ENCODE results near the gene A1BG. TPM values are rescaled to one million over a fixed set of nuclear protein-coding genes. Genes with fewer than 3 reads are reported as not detected.
A peak's percentile ranks its signal among the peaks of the same experiment; 100 is the strongest.

The A1BG gene
- polyA plus RNA-seq, 3 donors = 30.2 to 54.5 (median 35.3) TPM

DNA sequence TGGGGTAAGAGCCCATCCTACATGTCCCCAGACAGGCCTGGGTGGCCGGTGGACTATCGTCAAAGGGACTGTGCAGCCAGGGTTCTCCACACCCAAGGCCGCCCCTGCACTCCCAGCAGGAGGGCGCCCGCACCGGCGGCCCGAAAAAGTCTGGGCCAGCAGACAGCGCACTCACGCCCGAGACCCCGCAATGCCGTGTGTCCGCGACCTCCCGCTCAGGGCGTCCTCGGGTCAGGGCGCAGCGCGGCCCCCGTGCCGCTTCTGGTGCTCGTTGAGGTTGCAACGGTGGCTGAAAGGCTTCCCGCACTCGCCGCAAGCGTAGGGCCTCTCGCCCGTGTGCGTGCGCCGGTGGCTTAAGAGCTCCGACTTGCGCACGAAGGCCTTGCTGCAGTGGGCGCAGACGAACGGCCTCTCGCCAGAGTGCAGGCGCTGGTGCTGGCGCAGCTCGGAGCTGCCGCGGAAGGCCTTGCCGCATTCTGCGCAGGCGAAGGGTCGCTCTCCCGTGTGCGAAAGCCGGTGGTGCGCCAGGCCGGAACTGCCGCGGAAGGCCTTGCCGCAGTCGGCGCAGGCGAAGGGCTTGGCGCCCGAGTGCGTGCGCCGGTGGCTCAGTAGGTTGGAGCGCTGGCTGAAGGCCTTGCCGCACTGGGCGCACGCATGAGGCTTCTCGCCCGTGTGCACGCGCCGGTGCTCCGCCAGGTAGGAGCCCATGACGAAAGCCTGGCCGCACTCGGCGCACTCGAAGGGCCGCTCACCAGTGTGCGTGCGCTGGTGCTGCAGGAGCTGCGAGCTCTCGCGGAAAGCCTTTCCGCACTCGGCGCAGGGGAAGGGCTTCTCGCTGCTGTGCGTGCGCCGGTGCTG, 2.8 kb upstream of the A1BG start:
- H3K27me3 Mint-ChIP-seq (ENCODE audit: low read depth in 3 of 3) = peaks cover 26 to 40% (median 33%) of the 10 kb centered on the region in 3 donors
- 12% methylated on average over 94 of the region's 94 CpGs for WGBS (ENCODE audit: insufficient coverage)
- Histone ChIP-seq H3K9ac (ENCODE audit: insufficient read depth, low read length, poor library complexity, severe bottlenecking) (no peak overlapping the region), H3K27ac (ENCODE audit: low read depth in 1 of 2, low read length in 2 of 2) (no peak overlapping the region), H3K27me3 (ENCODE audit: control insufficient read depth in 2 of 2, insufficient read depth in 2 of 2, low read length in 2 of 2) (peaks cover 6 to 31% of the 10 kb centered on the region in 2 donors), H3K79me2 (ENCODE audit: insufficient read depth, low read length) (no peaks in the 10 kb centered on the region), H3K4me2 (replicated peaks; ENCODE audit: extremely low read depth, low read length, poor library complexity, severe bottlenecking) (peak overlapping the region; percentile 36), H3K36me3 (replicated peaks in 1 of 2; ENCODE audit: control insufficient read depth in 1 of 2, insufficient read depth in 2 of 2, low read length in 2 of 2) (no peaks in the 10 kb centered on the region), H4K20me1 (ENCODE audit: insufficient read depth, low read length) (no peaks in the 10 kb centered on the region), H3K9me3 (replicated peaks in 1 of 2; ENCODE audit: control insufficient read depth in 1 of 2, insufficient read depth in 1 of 2, low read length in 2 of 2) (peaks cover 0 to 8% of the 10 kb centered on the region in 2 donors), H3K4me1 (ENCODE audit: control insufficient read depth in 1 of 2, insufficient read depth in 2 of 2, low read length in 2 of 2) (peaks cover 11 to 17% of the 10 kb centered on the region in 2 donors), H2AFZ (ENCODE audit: insufficient read depth, low read depth, low read length, poor library complexity, severe bottlenecking) (no peak overlapping the region), H3K4me3 (replicated peaks in 1 of 3; ENCODE audit: low read depth in 2 of 3, low read length in 3 of 3) (no peak overlapping the region)
- peaks cover 2 to 7% of the 10 kb centered on the region in 2 donors for H3K36me3 Mint-ChIP-seq
- TF ChIP-seq, protein P1, sequence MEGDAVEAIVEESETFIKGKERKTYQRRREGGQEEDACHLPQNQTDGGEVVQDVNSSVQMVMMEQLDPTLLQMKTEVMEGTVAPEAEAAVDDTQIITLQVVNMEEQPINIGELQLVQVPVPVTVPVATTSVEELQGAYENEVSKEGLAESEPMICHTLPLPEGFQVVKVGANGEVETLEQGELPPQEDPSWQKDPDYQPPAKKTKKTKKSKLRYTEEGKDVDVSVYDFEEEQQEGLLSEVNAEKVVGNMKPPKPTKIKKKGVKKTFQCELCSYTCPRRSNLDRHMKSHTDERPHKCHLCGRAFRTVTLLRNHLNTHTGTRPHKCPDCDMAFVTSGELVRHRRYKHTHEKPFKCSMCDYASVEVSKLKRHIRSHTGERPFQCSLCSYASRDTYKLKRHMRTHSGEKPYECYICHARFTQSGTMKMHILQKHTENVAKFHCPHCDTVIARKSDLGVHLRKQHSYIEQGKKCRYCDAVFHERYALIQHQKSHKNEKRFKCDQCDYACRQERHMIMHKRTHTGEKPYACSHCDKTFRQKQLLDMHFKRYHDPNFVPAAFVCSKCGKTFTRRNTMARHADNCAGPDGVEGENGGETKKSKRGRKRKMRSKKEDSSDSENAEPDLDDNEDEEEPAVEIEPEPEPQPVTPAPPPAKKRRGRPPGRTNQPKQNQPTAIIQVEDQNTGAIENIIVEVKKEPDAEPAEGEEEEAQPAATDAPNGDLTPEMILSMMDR (IDR thresholded peaks at IDR 0.05) = no peak
- no peak overlapping the region for H3K27ac Mint-ChIP-seq
- H3K9me3 Mint-ChIP-seq = peaks cover 0 to 17% (median 0%) of the 10 kb centered on the region in 7 donors
- peak overlapping the region; percentile 50 to 76 for H3K4me3 Mint-ChIP-seq
- peaks cover 14% of the 10 kb centered on the region for H3K4me1 Mint-ChIP-seq
- intact Hi-C loops (cut with micrococcal nuclease) = no loop called here
- DNase-seq = no peak

DNA sequence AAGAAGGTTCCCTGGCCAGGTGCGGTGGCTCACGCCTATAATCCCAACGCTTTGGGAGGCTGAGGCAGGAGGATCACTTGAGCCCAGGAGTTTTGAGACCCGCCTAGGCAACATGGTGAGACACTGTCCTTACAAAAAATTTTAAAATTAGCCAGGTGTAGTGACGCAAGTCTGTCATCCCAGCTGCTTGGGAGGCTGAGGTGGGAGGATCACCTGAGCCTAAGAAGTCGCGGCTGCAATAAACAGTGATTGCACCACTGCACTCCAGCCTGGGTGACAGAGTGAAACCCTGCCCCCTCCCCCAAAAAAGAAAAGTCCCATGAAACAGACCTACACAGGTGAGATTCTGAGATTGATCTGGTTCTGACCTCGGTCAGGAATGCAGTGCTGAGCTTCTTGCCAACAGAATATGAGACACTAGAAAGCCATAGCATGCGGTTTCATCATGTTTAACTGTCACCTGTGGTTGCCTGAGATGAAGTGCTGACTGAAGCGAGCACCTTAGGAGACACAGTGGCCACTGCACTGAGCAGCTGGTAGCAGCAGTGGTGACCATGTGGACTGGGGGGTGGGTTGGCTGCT, 2.0 kb upstream of the A1BG start:
- Histone ChIP-seq H3K9me3 (replicated peaks in 1 of 2; ENCODE audit: control insufficient read depth in 1 of 2, insufficient read depth in 1 of 2, low read length in 2 of 2) (peaks cover 0 to 8% of the 10 kb centered on the region in 2 donors), H3K27me3 (ENCODE audit: control insufficient read depth in 2 of 2, insufficient read depth in 2 of 2, low read length in 2 of 2) (peaks cover 6 to 31% of the 10 kb centered on the region in 2 donors), H3K79me2 (ENCODE audit: insufficient read depth, low read length) (no peaks in the 10 kb centered on the region), H3K36me3 (replicated peaks in 1 of 2; ENCODE audit: control insufficient read depth in 1 of 2, insufficient read depth in 2 of 2, low read length in 2 of 2) (peaks cover 0 to 5% of the 10 kb centered on the region in 2 donors), H4K20me1 (ENCODE audit: insufficient read depth, low read length) (no peaks in the 10 kb centered on the region), H3K4me1 (ENCODE audit: control insufficient read depth in 1 of 2, insufficient read depth in 2 of 2, low read length in 2 of 2) (peaks cover 11 to 17% of the 10 kb centered on the region in 2 donors), H3K4me2 (replicated peaks; ENCODE audit: extremely low read depth, low read length, poor library complexity, severe bottlenecking) (no peak overlapping the region), H3K27ac (ENCODE audit: low read depth in 1 of 2, low read length in 2 of 2) (no peak overlapping the region), H3K4me3 (replicated peaks in 1 of 3; ENCODE audit: low read depth in 2 of 3, low read length in 3 of 3) (no peak overlapping the region), H2AFZ (ENCODE audit: insufficient read depth, low read depth, low read length, poor library complexity, severe bottlenecking) (no peak overlapping the region), H3K9ac (ENCODE audit: insufficient read depth, low read length, poor library complexity, severe bottlenecking) (no peak overlapping the region)
- H3K36me3 Mint-ChIP-seq = peaks cover 4 to 11% of the 10 kb centered on the region in 2 donors
- H3K27ac Mint-ChIP-seq = peak overlapping the region in 1 of 7 donors; percentile 24
- H3K27me3 Mint-ChIP-seq (ENCODE audit: low read depth in 3 of 3) = peaks cover 28 to 46% (median 32%) of the 10 kb centered on the region in 3 donors
- peak overlapping the region in 1 of 2 donors; percentile 76 for H3K4me3 Mint-ChIP-seq
- peaks cover 16% of the 10 kb centered on the region for H3K4me1 Mint-ChIP-seq
- no peak for DNase-seq
- H3K9me3 Mint-ChIP-seq = peaks cover 0 to 17% (median under 1%) of the 10 kb centered on the region in 7 donors
- TF ChIP-seq, protein P1 (IDR thresholded peaks at IDR 0.05) = no peak
- 96% methylated on average over 6 of the region's 10 CpGs for WGBS (ENCODE audit: insufficient coverage)
- intact Hi-C loops (cut with micrococcal nuclease) = no loop called here
